NCI-H82 treated with DMSO at 0.1 percent for 48 hours (cell line): Measurements from ENCODE around the gene CACNA1B.

Experiments used
- DNase-seq: peaks from one replicate; lab custom pipeline; 2025; ENCODE audit not compliant: unreplicated experiment; lab: John Stamatoyannopoulos, UW

CACNA1B gene

GRCh38 chr9:137959641-137960411 lies 82.2 kb downstream of the CACNA1B start:
- DNase-seq: no peak

GRCh38 chr9:137960496-137960895 lies 82.9 kb downstream of the CACNA1B start:
- DNase-seq: no peak

- DNase-seq: no peak
Observed at GRCh38 chr9:137963525-137963924, 85.9 kb downstream of the CACNA1B start.

GRCh38 chr9:137965177-137965795 lies 87.7 kb downstream of the CACNA1B start:
- DNase-seq: no peak

GRCh38 chr9:137967280-137967953 lies 89.8 kb downstream of the CACNA1B start:
- DNase-seq: no peak

- DNase-seq: no peak
Observed at GRCh38 chr9:137968235-137968634, 90.7 kb downstream of the CACNA1B start.

GRCh38 chr9:137969008-137969407 lies 91.4 kb downstream of the CACNA1B start:
- DNase-seq: no peak

- DNase-seq: no peak
Observed at GRCh38 chr9:137969685-137970084, 92.1 kb downstream of the CACNA1B start.

GRCh38 chr9:137970098-137970497 lies 92.5 kb downstream of the CACNA1B start:
- DNase-seq: no peak

- DNase-seq: no peak
Observed at GRCh38 chr9:137970686-137971476, 93.3 kb downstream of the CACNA1B start.

GRCh38 chr9:137971477-137972138 lies 94.0 kb downstream of the CACNA1B start:
- DNase-seq: no peak

GRCh38 chr9:137972355-137972987 lies 94.9 kb downstream of the CACNA1B start:
- no peak for DNase-seq

- no peak for DNase-seq
Observed at GRCh38 chr9:137972988-137973470, 95.4 kb downstream of the CACNA1B start.

- no peak for DNase-seq
Observed at GRCh38 chr9:137973829-137974416, 96.3 kb downstream of the CACNA1B start.

GRCh38 chr9:137974746-137975526 lies 97.4 kb downstream of the CACNA1B start:
- DNase-seq: no peak

- DNase-seq: no peak
Observed at GRCh38 chr9:137975527-137975913, 97.9 kb downstream of the CACNA1B start.

- DNase-seq: no peak
Observed at GRCh38 chr9:137975936-137976565, 98.5 kb downstream of the CACNA1B start.

- DNase-seq: no peak
Observed at GRCh38 chr9:137977571-137978261, 100.1 kb downstream of the CACNA1B start.
